SK-N-SH treated with all-trans-retinoic acid at 6 μM for 48 hours (cell line): ENCODE measurements around the gene DCP1B.

Experiments used
- ATAC-seq: fragments of 200-7000 bp; cut with Tn5 transposase; 3 replicates; pipeline ENCODE4 v1.9.1; 2020; ENCODE audit warnings: mild to moderate bottlenecking, moderate library complexity
- ARNTL ChIP-seq: fragments of 450-650 bp; formaldehyde crosslinking; IDR thresholded peaks from 2 replicates; pipeline ENCODE4 v1.5.0; 2020; ENCODE audit warnings: low read depth, mild to moderate bottlenecking, moderate library complexity, borderline replicate concordance
- BACH2 ChIP-seq: fragments of 250-450 bp; sonication (Bioruptor Pico); IDR thresholded peaks from 2 replicates; pipeline ENCODE4 v1.9.0; 2021; ENCODE audit warnings: mild to moderate bottlenecking, borderline replicate concordance
- CREB5 ChIP-seq: fragments of 250-450 bp; sonication (Bioruptor Pico); IDR thresholded peaks from 2 replicates; pipeline ENCODE4 v1.5.1; 2020; ENCODE audit warnings: low read depth, mild to moderate bottlenecking, moderate library complexity
- CSDC2 ChIP-seq: fragments of 250-450 bp; sonication (Bioruptor Pico); IDR thresholded peaks from 2 replicates; pipeline ENCODE4 v1.5.0; 2020; ENCODE audit warnings: mild to moderate bottlenecking, moderate library complexity
- CSRNP3 ChIP-seq: fragments of 250-450 bp; sonication (Bioruptor Pico); IDR thresholded peaks from 2 replicates; pipeline ENCODE4 v1.5.1; 2021; ENCODE audit warnings: mild to moderate bottlenecking, moderate library complexity
- ESRRG ChIP-seq: fragments of 250-450 bp; sonication (Bioruptor Pico); IDR thresholded peaks from 2 replicates; pipeline ENCODE4 v1.6.1; 2021; ENCODE audit warnings: mild to moderate bottlenecking
- GLIS3 ChIP-seq: fragments of 250-450 bp; sonication (Bioruptor Pico); IDR thresholded peaks from 2 replicates; pipeline ENCODE4 v1.5.0; 2020; ENCODE audit warnings: mild to moderate bottlenecking, moderate library complexity
- ISL1 ChIP-seq: fragments of 250-450 bp; sonication (Bioruptor Pico); IDR thresholded peaks from 2 replicates; pipeline ENCODE4 v2.1.2; 2022; ENCODE audit warnings: mild to moderate bottlenecking, moderate library complexity
- OSR1 ChIP-seq: fragments of 250-450 bp; sonication (Bioruptor Pico); IDR thresholded peaks from 2 replicates; pipeline ENCODE4 v1.8.0; 2022; ENCODE audit warnings: moderate library complexity, mild to moderate bottlenecking, inconsistent platforms
- PATZ1 ChIP-seq: fragments of 250-450 bp; sonication (Bioruptor Pico); IDR thresholded peaks from 2 replicates; pipeline ENCODE4 v1.8.0; 2020; ENCODE audit warnings: mild to moderate bottlenecking, moderate library complexity, borderline replicate concordance
- POU6F1 ChIP-seq: fragments of 250-450 bp; sonication (Bioruptor Pico); IDR thresholded peaks from 2 replicates; pipeline ENCODE4 v1.8.0; 2021; ENCODE audit warnings: low read depth, mild to moderate bottlenecking, moderate library complexity, borderline replicate concordance
- PPARA ChIP-seq: fragments of 250-450 bp; sonication (Bioruptor Pico); IDR thresholded peaks from 2 replicates; pipeline ENCODE4 v1.5.0; 2020; ENCODE audit warnings: mild to moderate bottlenecking, borderline replicate concordance
- RARB ChIP-seq: fragments of 250-450 bp; sonication (Bioruptor Pico); IDR thresholded peaks from 2 replicates; pipeline ENCODE4 v1.8.0; 2021; ENCODE audit warnings: mild to moderate bottlenecking, moderate library complexity
- SNAI2 ChIP-seq: fragments of 250-450 bp; sonication (Bioruptor Pico); IDR thresholded peaks from 2 replicates; pipeline ENCODE4 v1.5.0; 2020; ENCODE audit warnings: mild to moderate bottlenecking, moderate library complexity
- TCF4 ChIP-seq: fragments of 250-450 bp; sonication (Bioruptor Pico); IDR thresholded peaks from 2 replicates; pipeline ENCODE4 v1.8.0; 2021; ENCODE audit warnings: mild to moderate bottlenecking, moderate library complexity, borderline replicate concordance
- TOX ChIP-seq: fragments of 250-450 bp; sonication (Bioruptor Pico); IDR thresholded peaks from 2 replicates; pipeline ENCODE4 v1.8.0; 2021; ENCODE audit warnings: mild to moderate bottlenecking, moderate library complexity, borderline replicate concordance
- TSHZ2 ChIP-seq: fragments of 250-450 bp; sonication (Bioruptor Pico); IDR thresholded peaks from 2 replicates; pipeline ENCODE4 v1.5.0; 2020; ENCODE audit warnings: mild to moderate bottlenecking, moderate library complexity
- ZC3H10 ChIP-seq: fragments of 250-450 bp; sonication (Bioruptor Pico); IDR thresholded peaks from 2 replicates; pipeline ENCODE4 v1.5.1; 2021; ENCODE audit warnings: mild to moderate bottlenecking, moderate library complexity
- ZFP3 ChIP-seq: fragments of 250-450 bp; sonication (Bioruptor Pico); IDR thresholded peaks from 2 replicates; pipeline ENCODE4 v1.5.0; 2020; ENCODE audit warnings: mild to moderate bottlenecking, moderate library complexity
- ZFP30 ChIP-seq: fragments of 450-650 bp; formaldehyde crosslinking; IDR thresholded peaks from 2 replicates; pipeline ENCODE4 v1.5.0; 2022; ENCODE audit warnings: mild to moderate bottlenecking, moderate library complexity
- ZNF565 ChIP-seq: fragments of 450-650 bp; formaldehyde crosslinking; conservative IDR thresholded peaks from 2 replicates; pipeline ENCODE4 v1.5.0; 2020; ENCODE audit warnings: low read depth, mild to moderate bottlenecking, moderate library complexity
- ZNF70 ChIP-seq: fragments of 450-650 bp; formaldehyde crosslinking; IDR thresholded peaks from 2 replicates; pipeline ENCODE4 v1.5.0; 2020; ENCODE audit warnings: mild to moderate bottlenecking, moderate library complexity
- ZNF8 ChIP-seq: fragments of 450-650 bp; formaldehyde crosslinking; IDR thresholded peaks from 2 replicates; pipeline ENCODE4 v1.5.0; 2020; ENCODE audit warnings: mild to moderate bottlenecking, moderate library complexity

DCP1B gene

DNA sequence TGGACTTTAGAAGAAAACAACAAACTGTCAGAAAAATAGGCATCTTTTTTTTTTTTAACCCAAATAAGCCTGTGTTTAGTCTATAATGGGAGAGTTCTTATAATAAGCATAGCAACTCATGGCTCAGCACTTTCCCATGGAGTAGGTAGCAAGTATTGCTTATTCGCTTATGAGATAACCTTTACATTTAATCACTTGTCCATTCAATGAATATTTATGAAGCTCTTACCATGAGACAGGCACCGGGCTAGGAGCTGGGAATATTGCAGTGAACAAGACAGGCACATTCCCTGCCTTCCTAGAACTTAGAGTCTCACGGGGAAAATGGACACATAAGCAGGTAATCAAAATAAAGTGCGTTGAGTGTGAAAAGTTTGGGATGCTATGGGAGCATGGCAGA, 10.0 kb upstream of the DCP1B start:
- TF ChIP-seq CSRNP3 (CRISPR knock-in tag) (no peak), PATZ1 (no peak), ZFP3 (CRISPR knock-in tag) (no peak), ZNF70 (CRISPR knock-in tag) (no peak), ZFP30 (CRISPR knock-in tag) (no peak), CREB5 (CRISPR knock-in tag) (no peak), TSHZ2 (CRISPR knock-in tag) (no peak), BACH2 (no peak), ARNTL (no peak), ISL1 (CRISPR knock-in tag) (no peak), RARB (CRISPR knock-in tag) (no peak), OSR1 (CRISPR knock-in tag) (no peak), PPARA (CRISPR knock-in tag) (no peak), ZNF565 (no peak), ESRRG (CRISPR knock-in tag) (no peak), TOX (CRISPR knock-in tag) (no peak), ZNF8 (no peak), POU6F1 (no peak), CSDC2 (CRISPR knock-in tag) (no peak)
- TF ChIP-seq, all 23 proteins: peak for 0
- no peak for ATAC-seq

- ATAC-seq, result peak; percentile 87
- peak; percentile 73 for TF ChIP-seq ISL1 (CRISPR knock-in tag)
- TF ChIP-seq ZNF565, result no peak
- TF ChIP-seq GLIS3 (CRISPR knock-in tag), result peak; percentile 8; the same call in 1 of the 2 replicates
- TF ChIP-seq ZFP30 (CRISPR knock-in tag), result no peak
- no peak for TF ChIP-seq ARNTL
- TF ChIP-seq TSHZ2 (CRISPR knock-in tag), result peak; percentile 83; the same call in 1 of the 2 replicates
- no peak for TF ChIP-seq ZC3H10 (CRISPR knock-in tag)
- TF ChIP-seq TCF4 (CRISPR knock-in tag), result peak; percentile 97
- TF ChIP-seq OSR1 (CRISPR knock-in tag), result no peak
- TF ChIP-seq CSRNP3 (CRISPR knock-in tag), result peak; percentile 54; the same call in 1 of the 2 replicates
- TF ChIP-seq ZNF70 (CRISPR knock-in tag), result no peak
- no peak for TF ChIP-seq ESRRG (CRISPR knock-in tag)
- TF ChIP-seq POU6F1, result no peak
- TF ChIP-seq SNAI2 (CRISPR knock-in tag), result peak; percentile 76; the same call in 1 of the 2 replicates
- TF ChIP-seq ZFP3 (CRISPR knock-in tag), result no peak
- no peak for TF ChIP-seq PPARA (CRISPR knock-in tag)
- TF ChIP-seq RARB (CRISPR knock-in tag), result no peak
Measured at GRCh38 chr12:2013527-2014223, 9.4 kb upstream of the DCP1B start.
